HG02852 (cell line): Measurements from ENCODE around the gene PCAT7.
"Not testable (repeated sequence)": the region's sequence is repeated elsewhere in the genome, so short reads cannot be mapped to it uniquely, and the experiment has no call there.

Experiments
- ATAC-seq: cut with Tn5 transposase; IDR thresholded peaks from one replicate; pipeline ENCODE4 v1.9.1; 2021; ENCODE audit warnings: mild to moderate bottlenecking, moderate library complexity; ENCODE audit not compliant: unreplicated experiment

The PCAT7 gene

DNA sequence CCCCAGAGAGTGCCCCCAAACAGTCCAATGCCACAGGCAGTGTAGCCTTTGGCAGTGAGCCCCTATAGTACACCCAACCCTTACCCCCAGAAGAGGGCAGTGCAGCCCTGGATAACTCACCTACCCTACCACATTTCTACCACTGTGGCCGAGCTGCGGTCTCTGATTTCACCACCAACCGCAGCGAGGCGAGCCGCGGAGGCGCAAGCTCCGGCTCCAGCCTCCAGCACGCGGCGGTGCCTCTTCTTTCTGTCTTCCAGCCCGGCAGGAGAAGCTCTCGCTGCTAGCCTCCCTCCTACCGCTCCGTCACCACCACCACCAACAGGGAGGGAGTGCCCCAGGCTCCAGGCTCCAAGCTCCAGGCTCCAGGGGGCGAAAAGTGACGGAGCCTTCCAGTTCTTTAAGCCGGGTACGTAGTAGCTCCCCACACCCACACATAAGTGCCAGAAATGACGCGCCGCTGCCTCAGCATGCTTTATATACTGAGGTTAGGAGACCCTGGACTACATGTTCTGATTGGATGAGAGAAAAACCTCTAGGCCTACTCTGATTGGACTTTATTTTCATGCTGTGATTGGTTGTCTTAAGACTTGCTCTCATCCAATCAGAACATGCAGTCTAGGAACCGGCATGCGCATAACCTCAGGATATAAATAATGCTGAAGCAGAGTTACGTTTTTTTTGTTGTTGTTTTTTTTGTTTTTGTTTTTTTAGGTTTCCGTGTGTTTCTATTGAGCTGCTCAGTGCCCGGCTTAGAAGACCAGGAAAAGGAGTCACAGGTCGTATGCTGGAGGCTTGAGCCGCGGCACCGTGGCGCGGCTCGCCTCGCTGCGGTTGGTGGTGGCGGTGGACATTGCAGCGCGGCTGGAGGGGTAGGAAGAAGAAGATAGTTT, at the start of gene PCAT7:
PCAT7 (plus strand) TSS at position 645 of the 893 bp plus-strand sequence.
- no peak for ATAC-seq

DNA sequence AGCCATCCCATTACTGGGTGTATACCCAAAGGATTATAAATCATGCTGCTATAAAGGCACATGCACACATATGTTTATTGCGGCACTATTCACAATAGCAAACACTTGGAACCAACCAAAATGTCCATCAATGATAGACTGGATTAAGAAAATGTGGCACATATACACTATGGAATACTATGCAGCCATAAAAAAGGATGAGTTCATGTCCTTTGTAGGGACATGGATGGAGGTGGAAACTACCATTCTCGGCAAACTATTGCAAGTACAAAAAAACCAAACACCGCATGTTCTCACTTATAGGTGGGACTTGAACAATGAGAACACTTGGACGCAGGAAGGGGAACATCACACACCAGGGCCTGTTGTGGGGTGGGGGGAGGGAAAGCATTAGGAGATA, 48.5 kb upstream of the PCAT7 start:
- not testable (repeated sequence) for ATAC-seq

DNA sequence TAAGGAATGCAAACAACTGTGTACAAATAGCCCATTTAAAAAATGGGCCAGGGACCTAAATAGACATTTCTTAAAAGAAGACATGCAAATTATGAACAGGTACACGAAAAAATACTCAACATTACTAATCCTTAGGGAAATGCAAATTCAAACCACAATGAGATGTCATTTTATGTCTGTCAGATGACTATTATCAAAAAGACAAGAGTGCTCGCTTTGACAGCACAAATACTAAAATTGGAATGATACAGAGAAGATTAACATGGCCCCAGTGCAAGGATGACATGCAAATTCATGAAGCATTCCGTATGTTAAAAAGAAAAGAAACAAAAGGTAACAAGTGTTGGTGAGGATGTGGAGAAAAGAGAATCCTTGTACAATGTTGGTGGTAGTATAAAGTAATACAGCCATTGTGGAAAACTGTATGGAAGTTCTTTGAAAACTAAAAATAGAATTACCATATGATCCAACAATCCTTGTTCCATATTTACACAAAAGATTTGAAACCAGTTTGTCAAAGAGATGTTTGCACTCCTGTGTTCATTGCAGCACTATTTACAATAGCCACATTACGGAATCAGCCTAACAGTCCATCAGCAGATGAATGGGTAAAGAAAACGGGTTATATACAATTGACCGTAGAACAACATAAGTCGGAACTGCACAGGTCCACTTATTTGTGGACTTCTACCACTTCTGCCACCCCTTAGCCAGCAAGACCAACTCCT, 47.2 kb upstream of the PCAT7 start:
- no peak for ATAC-seq

DNA sequence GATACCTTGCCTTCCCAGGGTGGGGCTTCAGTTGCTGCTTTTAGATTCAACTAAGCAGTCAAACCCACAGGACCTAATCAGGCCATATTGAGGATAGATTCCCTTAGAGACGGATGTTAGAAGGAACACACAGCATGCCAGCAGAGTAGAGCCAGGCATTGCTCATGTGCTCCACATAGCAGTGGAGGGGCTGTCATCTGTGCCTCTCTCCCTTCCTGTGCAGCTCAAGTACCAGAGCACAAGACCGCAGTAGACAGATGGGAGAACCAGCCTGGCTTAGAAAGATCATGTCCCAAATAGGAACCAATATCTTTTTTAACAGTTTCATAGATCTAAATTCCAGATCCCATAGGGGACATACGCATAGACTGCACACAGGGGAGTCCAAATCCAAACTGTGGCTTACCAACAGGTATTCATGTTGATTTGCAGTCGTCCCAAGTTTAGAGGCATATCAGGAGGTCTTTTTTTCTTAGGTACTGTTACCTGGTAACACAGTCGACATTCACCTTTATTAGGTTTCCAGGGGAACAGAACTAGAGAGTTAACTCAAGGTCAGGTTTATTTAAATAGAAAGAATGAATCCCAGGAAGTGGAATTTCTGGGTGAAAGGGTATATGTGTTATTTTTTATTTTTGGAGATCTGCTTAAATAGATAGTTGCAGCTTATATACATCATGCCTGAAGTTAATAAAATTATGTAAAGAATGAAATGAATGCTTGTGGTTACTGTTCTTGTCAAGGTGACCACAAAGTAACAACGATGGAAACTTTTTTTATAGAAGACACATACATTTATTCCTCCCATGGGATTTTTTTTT, 43.5 kb upstream of the PCAT7 start:
- no peak for ATAC-seq

DNA sequence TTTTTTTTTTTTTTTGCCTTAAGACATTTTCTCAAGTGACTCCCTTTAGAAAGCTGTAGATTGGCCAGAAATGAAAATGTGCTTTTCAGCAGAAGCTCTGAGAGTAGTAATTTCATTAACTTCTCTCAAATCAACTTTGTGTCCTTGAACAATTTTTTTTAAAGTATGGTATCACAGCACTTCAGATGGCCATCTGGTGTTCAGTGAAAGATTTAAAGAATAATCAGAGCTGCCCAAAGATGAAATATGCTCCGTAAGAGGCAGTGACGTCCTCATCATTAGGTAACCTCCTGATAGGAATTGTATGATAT, 43.0 kb upstream of the PCAT7 start:
- ATAC-seq = no peak

DNA sequence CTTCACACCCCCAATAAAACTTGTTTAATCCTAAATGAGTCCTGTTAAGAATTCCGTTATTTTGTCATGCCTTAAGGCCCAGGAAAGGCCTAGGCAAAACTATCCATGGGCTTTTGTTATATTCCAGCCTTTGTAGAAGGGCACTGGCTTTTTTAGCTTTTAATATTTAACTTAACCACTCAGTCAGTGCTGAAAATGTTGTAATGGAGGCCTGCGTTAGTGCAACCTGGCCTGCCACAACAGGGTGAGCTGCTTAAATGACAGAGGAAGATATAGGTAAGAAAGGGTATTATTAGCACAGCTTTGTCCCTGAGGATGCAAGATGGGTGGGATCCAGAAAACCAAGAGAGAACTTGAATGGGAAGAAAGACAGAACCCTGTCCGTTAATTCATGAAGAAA, 40.2 kb upstream of the PCAT7 start:
- no peak for ATAC-seq

DNA sequence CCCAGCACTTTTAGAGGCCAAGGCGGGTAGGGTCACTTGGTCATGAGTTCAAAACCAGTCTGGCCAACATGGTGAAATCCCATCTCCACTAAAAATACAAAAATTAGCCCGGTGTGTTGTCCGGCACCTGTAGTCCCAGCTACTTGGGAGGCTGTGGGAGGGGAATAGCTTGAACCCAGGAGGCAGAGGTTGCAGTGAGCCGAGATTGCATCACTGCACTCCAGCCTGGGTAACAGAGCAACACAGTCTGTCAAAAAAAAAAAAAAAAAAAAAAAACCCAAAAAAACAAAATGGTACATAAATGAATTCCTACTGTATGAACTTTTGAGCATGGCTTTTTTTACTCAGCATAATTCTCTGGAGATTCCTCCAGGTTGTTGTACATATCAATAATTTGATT, 37.6 kb upstream of the PCAT7 start:
- ATAC-seq = no peak

DNA sequence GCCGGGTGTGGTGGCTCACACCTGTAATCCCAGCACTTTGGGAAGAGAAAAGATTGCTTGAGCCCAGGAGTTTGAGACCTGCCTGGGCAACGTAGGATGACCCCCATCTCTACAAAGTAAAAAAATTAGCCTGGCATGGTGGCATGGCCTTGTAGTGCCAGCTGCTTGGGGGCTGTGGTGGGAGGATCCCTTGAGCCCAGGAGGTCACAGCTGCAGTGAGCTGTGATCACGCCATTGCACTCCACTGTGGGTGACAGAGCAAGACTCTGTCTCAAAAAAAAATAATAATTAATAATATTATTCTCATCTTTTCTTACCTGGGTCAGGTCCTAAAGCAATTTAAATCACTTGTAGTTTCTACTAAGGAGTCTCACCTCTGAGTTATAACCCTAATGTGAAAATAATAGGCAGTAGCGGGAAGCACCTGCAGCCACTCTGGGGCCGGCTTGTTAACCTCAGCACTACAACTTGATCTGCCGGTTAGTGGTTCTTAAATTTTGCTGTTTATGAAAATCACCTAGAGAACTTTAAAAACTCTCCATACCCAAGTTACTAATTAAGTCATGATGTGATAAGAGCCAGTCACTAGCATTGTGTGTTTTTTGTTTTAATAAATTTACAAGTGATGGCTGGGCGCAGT, 29.4 kb upstream of the PCAT7 start:
- no peak for ATAC-seq

DNA sequence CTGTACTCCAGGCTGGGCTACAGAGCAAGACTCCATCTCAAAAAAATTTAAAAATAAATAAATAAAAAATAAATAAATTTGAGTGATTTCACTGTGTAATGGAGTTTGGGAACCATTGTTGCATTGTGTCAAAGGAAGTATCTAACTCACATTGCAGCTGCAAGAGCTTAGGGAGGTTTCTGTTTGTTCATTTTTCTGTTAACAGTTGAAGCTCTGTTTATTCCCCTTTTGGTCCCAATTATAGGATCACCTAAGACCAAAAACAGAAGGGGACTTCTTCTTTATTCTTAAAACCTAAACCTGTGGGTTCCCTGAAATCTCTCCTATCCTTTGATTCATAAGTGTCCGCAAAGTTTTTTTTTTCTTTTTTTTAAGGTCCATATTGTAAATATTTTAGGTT, 28.6 kb upstream of the PCAT7 start:
- ATAC-seq = no peak

DNA sequence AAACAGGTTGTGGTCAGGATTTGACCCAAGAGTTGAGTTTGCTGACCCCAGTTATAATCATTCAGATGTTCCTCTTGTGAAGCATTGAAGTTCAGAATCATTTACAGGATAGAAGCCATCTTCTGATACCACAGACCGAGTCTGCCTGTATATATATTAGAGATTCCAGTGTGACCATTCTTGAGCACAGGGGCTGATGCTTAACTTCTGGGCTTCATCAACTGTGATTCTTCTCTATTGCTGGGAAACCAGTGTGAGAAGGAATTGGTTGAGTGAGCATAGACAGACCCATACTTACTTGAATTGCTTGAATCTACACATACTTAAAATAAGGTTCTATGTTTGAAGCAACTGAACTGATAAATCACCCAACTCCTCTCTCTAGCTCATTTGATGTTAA, 27.9 kb upstream of the PCAT7 start:
- no peak for ATAC-seq

DNA sequence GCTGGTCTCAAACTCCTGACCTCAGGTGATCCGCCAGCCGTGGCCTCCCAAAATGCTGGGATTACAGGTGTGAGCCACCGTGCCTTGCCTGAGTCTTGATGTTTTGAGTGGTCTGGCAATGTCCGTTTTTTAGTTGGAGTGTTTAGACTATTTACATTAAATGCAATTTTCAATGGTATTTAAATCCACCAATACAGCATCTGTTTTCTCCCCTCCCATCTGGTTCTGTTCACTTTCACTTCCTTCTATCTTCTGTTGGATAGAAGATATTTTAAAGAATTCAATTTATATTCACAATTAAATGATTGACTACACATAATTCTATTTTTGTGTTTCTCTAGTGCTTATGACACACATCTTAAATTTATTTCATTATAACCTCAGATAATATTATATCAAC, 26.0 kb upstream of the PCAT7 start:
- no peak for ATAC-seq

DNA sequence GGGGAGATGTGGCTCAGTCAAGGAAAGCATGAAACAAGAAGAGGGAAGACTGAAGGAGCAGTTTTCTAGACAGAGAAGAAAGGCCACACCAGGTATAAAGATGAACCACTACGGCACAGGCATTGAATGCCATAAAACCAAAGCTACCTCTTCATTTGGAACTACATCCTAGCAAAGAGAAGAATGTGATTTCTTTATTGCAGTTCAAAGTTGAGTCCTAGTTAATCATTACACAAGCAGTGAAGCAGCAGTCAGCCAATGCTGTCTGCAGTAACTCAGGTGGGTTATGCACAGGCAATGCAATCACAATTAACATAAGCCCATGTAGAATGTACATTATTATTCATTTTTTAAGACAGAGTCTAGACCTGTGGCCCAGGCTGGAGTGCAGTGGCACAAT, 21.7 kb upstream of the PCAT7 start:
- no peak for ATAC-seq

DNA sequence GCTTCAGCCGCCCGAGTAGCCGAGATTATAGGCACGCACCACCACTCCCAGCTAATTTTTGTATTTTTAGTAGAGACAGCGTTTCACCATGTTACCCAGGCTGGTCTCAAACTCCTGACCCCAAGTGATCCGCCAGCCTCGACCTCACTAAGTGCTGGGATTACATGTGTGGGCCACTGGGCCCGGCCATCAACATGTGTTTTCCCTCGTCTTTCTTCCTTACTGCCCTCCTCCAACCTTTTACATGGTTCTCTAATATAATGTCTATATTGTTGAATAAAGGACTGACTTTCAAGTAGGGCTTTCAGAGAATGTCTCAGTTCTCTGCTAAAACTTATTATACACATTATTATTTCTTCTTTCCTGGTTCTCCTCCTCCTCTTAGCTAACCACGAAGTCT, 21.3 kb upstream of the PCAT7 start:
- ATAC-seq = no peak

DNA sequence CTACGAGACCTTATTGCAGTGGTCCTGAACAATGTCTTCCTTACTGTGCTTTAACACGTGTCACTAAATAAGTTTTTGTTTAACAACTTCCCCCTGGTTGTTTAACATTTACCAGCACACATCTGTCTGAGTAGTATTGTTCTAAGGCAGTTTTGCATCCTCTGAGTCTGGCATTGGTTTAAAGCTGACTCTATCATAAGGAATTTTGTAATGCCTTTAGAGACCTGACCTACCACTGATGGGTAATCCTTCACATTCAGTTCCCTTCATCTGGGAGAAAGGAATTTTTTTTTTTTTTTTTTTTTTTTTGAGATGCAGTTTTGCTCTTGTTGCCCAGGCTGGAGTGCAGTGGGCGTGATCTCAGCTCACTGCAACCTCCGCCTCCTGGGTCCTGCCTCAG, 20.0 kb upstream of the PCAT7 start:
- no peak for ATAC-seq

DNA sequence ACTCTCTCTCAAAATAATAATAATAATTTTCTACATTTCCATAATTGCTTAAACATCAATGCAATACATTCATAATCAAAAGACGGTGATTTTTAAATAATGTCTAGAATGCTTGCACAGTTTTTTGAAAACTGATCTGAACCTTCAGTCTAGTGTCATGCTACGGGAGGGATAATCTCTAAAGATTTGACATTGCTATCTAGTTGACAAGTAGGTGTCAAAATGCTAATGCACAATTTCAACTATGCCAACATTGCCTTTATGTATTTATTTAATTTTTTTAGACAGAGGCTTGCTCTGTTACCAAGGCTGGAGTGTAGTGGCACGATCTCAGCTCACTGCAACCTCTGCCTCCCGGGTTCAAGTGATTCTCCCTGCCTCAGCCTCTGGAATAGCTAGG, 16.0 kb upstream of the PCAT7 start:
- ATAC-seq = no peak

DNA sequence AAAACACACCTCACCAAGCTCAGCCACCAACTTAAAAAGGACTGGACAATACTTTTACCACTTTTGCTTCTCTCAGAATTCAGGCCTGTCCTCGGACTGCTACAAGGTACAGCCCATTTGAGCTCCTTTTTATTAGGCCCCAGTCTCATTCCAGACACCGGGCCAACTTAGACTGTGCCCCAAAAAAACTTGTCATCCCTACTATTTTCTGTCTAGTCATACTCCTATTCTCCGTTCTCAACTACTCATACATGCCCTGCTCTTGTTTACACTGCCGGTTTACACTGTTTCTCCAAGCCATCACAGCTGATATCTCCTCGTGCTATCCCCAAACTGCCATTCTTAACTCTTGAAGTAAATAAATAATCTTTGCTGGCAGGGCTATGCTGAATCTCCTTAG, 10.5 kb upstream of the PCAT7 start:
- ATAC-seq = not testable (repeated sequence)

DNA sequence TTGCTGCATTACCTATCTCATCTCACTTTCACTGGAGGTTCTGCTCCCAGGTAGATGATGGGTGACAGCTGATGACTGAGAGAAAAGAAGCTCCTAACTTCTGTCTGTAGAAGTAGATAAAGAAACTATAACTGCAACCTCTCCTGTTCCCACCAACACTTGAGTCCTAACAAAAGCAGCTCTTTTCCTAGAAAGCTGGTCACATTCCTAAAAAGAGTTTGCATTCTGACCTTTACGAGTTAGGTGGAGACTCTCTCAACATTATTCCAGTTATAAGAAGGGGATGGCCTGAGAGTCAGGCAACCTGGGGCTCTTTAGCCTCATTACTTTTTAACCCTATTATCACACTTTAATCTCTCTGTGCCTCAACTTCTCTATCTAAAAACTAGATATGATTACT, 8.9 kb upstream of the PCAT7 start:
- ATAC-seq = no peak

DNA sequence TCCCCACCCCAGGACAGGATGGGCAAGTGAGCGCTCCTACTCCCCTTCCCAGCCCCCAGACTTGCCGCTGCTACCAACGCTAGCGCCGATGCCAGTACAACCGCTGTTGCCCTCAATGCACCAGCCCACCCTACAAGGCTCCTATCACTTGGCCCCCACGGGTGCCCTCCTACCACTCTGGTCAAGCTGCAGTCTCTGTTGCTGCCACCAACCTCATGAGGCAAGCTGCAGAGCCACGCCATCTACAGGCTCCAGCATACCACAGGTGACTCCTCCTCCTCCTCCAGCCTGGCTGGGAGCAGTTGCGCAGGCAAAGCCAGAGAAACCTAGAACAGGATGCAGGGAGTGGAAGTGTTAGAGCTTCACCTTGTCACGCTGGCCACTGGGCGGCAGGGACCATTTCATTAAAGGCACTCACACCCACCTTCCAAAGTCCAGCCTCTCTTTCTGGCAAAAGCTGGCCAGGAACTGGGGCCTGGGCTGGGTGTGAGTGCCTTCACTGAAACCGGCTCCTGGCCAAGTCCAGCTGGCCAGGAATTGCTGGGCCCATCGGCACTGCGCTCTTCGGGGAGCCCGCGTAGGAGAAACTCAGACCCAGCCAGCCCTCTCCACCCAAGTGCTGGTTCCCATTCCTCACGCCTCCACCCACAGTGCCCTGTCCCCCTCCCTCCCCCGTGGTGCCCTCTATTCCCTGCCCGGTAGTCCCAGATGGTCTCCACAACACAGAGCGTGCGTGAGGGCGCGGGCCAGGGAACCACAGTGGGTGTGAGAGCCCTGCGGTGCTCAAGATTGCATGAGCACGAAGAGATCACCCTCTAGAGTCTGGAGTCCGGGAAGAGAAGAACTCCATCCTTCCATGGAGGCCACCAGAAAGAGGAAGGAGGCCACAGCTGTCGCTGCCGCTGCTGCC, 1.6 kb upstream of the PCAT7 start:
- no peak for ATAC-seq

DNA sequence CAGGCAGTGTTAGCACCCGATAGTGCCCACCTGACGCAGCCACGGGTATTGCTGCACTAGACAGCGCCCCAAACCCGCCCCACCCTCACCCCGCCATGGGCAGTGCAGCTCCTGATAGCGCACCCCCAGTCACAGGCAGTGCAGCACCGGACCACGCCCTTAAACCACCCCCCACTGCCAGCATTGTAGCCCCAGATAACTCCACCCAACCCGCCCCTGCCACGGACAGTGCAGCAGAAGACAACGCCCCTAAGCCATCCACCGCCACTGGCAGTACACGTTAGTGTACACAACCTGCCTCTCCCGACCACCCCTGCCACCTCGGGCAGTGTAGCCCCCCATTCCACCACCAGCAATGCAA, 825 bp upstream of the PCAT7 start:
- no peak for ATAC-seq

DNA sequence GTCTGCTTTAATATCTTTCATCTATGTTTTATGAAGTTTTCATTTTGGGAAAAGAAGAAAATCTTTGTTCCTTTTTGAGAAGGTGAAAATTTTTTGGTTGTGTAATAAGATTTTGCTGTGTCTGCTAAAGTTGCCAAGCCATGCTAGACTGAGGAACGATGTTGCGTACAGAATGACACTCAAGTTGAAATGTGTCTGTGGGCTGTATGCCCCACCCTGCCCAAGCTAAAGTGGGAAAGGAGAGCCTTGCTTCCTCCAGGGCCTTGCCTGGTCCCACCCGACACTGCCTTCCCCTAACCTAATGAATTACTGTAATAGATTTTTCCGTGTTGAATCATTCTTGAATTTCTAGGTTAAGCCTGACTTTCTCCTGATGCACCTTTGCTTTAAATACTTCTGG, 2.5 kb downstream of the PCAT7 start:
- ATAC-seq = no peak
